ENCODE data around the gene GRK3. TPM values are rescaled to one million over a fixed set of nuclear protein-coding genes. Genes with fewer than 3 reads are reported as not detected.

The GRK3 gene
- total and polyA plus RNA-seq, 7 donors = 1.2 to 9.6 (median 7.2) TPM

DNA sequence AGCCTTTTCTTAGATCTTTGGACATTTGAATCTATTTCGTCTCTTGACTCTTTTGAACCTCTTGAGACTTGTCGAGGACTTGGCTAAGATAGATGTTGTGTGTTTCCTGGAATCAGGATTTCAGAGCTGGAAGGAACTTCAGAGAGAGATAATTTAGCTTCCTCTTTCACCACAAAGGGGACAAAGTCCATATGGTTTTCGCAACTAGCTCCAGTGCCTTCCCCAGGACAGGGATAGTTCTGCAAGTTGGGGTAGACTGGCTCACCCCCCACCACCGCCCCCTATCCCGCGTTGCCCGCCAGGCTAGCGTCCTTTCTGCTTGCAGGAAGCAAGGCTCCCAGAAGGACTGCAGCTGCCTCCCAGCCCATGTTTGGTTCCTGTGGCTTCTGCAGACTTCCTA lies 101.8 kb downstream of the GRK3 start:
- 14 to 15% methylated on average over 8 of the region's 8 CpGs for WGBS, 2 donors
- TF ChIP-seq POLR2AphosphoS5 (IDR thresholded peaks at IDR 0.05) = peak in 2 of 4 donors; percentile 26 to 56
- TF ChIP-seq EP300 (IDR thresholded peaks at IDR 0.05) = no peak

DNA sequence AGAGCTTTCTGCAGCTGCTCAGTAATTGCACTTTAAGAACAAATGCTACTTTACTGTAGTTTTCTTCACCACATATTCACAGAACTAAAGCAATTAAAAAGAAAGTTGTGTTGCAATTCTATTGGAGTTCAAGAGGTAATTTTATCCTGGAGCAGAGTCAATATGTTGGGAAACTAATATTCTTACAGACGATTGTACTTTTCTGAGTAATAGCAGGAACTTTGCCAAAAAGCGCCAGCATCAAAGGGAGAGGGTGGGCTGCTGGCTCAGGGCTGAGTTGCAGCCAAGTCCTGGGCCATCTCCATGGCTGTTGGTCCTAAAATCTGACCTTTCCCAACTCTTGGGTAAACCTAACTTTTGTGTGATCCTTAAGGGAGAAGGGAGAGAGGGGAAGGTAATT lies 104.0 kb downstream of the GRK3 start:
- TF ChIP-seq EP300 (IDR thresholded peaks at IDR 0.05) = no peak
- TF ChIP-seq, protein P1, sequence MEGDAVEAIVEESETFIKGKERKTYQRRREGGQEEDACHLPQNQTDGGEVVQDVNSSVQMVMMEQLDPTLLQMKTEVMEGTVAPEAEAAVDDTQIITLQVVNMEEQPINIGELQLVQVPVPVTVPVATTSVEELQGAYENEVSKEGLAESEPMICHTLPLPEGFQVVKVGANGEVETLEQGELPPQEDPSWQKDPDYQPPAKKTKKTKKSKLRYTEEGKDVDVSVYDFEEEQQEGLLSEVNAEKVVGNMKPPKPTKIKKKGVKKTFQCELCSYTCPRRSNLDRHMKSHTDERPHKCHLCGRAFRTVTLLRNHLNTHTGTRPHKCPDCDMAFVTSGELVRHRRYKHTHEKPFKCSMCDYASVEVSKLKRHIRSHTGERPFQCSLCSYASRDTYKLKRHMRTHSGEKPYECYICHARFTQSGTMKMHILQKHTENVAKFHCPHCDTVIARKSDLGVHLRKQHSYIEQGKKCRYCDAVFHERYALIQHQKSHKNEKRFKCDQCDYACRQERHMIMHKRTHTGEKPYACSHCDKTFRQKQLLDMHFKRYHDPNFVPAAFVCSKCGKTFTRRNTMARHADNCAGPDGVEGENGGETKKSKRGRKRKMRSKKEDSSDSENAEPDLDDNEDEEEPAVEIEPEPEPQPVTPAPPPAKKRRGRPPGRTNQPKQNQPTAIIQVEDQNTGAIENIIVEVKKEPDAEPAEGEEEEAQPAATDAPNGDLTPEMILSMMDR (IDR thresholded peaks at IDR 0.05) = no peak
- no peak for TF ChIP-seq POLR2AphosphoS5 (IDR thresholded peaks at IDR 0.05)
- TF ChIP-seq POLR2A (IDR thresholded peaks at IDR 0.05) = no peak
- intact Hi-C loops (cut with DNase I) = loop anchor here (10.0 kb wide), 1 partner anchor 104 kb away; the partner anchor contains the start of gene GRK3
- H3K27ac ChIP-seq = no peak overlapping the region
- WGBS, 2 donors = 40 to 69% methylated on average over 2 of the region's 2 CpGs
- no peak for DNase-seq
- H3K4me1 ChIP-seq = peaks cover 0 to 14% (median 7%) of the 10 kb centered on the region in 4 donors
- H3K9me3 ChIP-seq = no peaks in the 10 kb centered on the region
- no peak overlapping the region for H3K4me3 ChIP-seq
- no peaks in the 10 kb centered on the region for H3K27me3 ChIP-seq
- no peaks in the 10 kb centered on the region for H3K36me3 ChIP-seq

More for the DNA sequence above, 101.8 kb downstream of the GRK3 start:
- intact Hi-C loops (cut with DNase I) = loop anchor here (10.0 kb wide), 1 partner anchor 102 kb away; the partner anchor contains the start of gene GRK3
- DNase-seq = peak; percentile 84
- no peak overlapping the region for H3K4me3 ChIP-seq
- no peaks in the 10 kb centered on the region for H3K36me3 ChIP-seq
- H3K9me3 ChIP-seq = no peaks in the 10 kb centered on the region
- no peak overlapping the region for H3K27ac ChIP-seq
- H3K27me3 ChIP-seq = no peaks in the 10 kb centered on the region
- H3K4me1 ChIP-seq = peaks cover 0 to 25% (median 10%) of the 10 kb centered on the region in 4 donors

DNA sequence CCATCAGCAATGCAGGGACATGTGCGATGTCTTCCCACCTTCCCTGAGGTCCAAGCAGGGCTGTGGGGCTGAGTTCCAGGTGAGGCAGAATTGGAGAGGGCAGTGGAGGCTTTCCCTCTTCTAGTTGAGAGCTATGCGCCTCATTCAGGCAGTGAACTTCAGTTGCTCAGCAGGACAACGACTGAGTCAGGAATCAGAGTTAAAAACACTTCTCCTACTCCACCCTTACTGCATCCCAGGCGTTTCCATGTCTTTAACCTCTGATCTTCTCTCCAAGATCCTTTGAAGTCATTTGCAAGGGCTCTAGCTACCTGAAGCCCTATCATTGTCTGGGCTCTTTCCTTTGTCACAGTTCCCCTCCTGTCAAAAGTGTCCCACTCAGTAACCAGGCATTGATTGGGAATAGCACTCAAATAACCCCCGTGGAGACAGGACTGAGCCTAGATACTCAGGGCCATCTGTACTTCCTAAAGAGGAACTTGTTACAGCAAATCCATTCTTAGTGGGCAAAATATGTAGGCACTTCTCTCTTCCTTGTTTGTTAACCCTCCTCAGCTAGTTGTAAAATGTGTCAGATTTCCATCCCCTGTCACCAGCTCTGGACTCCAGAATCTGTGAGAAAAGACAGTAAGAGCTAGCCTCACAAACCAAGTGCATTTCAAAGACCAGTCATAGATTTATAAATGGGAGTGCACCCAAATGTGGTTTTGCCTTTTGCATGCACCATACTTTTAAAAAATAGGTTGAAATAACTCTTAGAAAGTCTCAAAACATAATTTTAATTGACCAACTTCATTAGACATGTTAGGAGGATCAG lies 105.0 kb downstream of the GRK3 start:
- no peak for DNase-seq
- Histone ChIP-seq H3K27me3 (no peaks in the 10 kb centered on the region), H3K36me3 (no peaks in the 10 kb centered on the region), H3K4me1 (peaks cover 0 to 14% (median 7%) of the 10 kb centered on the region in 4 donors), H3K4me3 (no peak overlapping the region), H3K27ac (no peak overlapping the region), H3K9me3 (no peaks in the 10 kb centered on the region)
- TF ChIP-seq POLR2AphosphoS5 (IDR thresholded peaks at IDR 0.05) (no peak), EP300 (IDR thresholded peaks at IDR 0.05) (no peak)
- TF ChIP-seq, protein P1 (IDR thresholded peaks at IDR 0.05) = no peak
- WGBS, 2 donors = 68 to 78% methylated on average over 5 of the region's 5 CpGs
- intact Hi-C loops (cut with DNase I) = loop anchor here (10.0 kb wide), 2 partner anchors 55 to 105 kb away; partner anchors contain the start of gene GRK3

DNA sequence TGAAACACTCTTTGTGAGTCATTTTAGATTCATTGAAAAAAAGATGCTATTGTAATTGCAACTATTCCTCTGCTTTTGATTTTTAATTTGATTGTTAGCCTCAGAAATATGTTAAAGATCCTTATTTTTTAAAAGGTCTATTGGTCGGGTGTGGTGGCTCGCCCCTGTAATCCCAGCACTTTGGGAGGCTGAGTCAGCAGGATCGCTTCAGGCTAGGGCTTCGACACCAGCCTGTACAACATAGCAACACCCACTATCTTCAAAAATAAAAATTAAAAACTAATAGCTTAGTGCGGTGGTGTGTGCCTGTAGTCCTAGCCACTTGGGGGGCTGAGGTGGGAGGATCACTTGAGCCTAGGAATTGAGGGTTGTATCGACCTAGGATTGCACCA lies 105.6 kb downstream of the GRK3 start:
- intact Hi-C loops (cut with DNase I) = loop anchor here (10.0 kb wide), 1 partner anchor 55 kb away; no protein-coding TSS in a partner anchor
- Histone ChIP-seq H3K36me3 (no peaks in the 10 kb centered on the region), H3K4me1 (peaks cover 0 to 14% (median 7%) of the 10 kb centered on the region in 4 donors), H3K27me3 (no peaks in the 10 kb centered on the region), H3K27ac (no peak overlapping the region), H3K4me3 (no peak overlapping the region), H3K9me3 (no peaks in the 10 kb centered on the region)
- DNase-seq = no peak
- 93 to 96% methylated on average over 6 of the region's 6 CpGs for WGBS, 2 donors
- TF ChIP-seq, protein P1 (IDR thresholded peaks at IDR 0.05) = no peak
- TF ChIP-seq EP300 (IDR thresholded peaks at IDR 0.05) = no peak
- no peak for TF ChIP-seq POLR2AphosphoS5 (IDR thresholded peaks at IDR 0.05)
- no peak for TF ChIP-seq POLR2A (IDR thresholded peaks at IDR 0.05)

DNA sequence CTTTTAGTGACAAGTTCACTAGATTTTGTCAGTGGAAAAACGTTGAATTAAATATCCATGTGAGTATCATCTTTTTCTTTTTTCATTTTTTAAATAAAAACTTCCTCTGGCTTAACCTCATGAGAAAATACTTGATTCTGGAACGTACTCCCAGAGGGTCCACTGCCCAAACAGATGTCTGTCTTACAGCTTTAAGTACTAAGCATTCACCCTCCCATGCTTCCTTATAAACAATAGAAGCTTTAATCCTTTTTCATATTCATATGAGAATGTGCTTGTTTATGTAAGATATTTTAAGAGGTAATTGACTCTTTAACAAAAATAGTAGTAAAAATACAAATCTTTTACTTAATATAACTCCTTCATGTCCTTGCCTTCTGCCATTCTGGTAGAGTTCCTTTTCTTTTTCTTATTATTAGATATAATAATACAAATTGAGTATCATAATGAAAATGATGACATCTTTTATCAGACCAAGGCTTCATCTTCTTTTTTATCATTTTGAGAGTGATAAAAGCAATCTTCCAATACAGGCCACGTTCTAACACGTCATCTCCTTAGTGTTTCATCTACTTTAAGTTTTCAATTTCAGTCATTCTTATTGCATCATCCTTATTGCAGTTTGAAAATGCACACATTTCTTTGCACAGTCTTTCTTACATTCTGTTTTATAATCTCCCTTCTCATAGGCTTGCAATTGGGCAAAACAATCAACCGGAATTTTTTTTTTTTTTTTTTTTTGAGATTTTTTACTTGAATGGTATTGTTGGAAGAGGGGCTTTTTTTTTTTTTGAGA lies 108.0 kb downstream of the GRK3 start:
- no peaks in the 10 kb centered on the region for H3K27me3 ChIP-seq
- TF ChIP-seq POLR2AphosphoS5 (IDR thresholded peaks at IDR 0.05) (no peak), EP300 (IDR thresholded peaks at IDR 0.05) (no peak), POLR2A (IDR thresholded peaks at IDR 0.05) (no peak)
- TF ChIP-seq, protein P1 (IDR thresholded peaks at IDR 0.05) = no peak
- intact Hi-C loops (cut with DNase I) = loop anchor here (10.0 kb wide), 1 partner anchor 58 kb away; no protein-coding TSS in a partner anchor
- 82 to 84% methylated on average over 5 of the region's 5 CpGs for WGBS, 2 donors
- no peaks in the 10 kb centered on the region for H3K36me3 ChIP-seq
- H3K4me3 ChIP-seq = no peak overlapping the region
- DNase-seq = no peak
- H3K9me3 ChIP-seq = no peaks in the 10 kb centered on the region
- H3K27ac ChIP-seq = no peak overlapping the region
- H3K4me1 ChIP-seq = peaks cover 0 to 6% (median 2%) of the 10 kb centered on the region in 4 donors
